ENCODE results near the gene NEURL3.

The NEURL3 gene

DNA sequence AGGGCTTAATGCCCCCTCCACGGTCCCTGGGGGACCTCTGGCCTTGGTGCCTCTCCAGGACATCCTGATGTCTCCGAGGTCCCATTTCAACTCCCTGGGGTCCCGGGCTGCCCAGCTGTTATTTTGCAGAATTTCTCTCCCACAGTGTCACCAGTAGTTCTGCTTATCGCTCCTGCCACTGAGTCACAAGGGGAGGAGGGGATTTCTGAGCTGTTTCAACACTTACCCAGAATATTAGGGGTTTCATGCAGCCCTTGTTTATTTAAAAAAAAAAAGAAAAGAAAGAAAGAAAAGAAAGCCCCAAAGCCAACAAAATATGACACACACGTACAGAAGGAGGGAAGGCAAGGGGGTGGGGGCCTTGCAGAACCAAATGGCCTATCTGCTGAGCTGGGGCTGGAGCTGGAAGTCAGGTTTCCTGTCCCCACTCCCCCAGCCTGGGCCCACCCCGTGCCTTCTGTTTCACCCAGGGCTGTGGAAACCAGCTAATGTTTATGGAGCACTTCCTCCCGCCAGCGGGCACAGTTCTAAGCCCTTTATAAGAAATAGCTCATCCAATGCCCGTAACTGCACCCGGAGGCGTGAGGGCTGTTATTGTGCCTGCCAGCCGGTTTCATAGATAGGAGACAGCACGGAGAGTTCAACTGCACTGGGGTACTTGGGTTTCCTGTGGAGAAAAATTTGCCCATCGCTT is 23.0 kb upstream of the NEURL3 start:
- no peaks in the 10 kb centered on the region for H3K27me3 ChIP-seq (ENCODE audit: control insufficient read depth in 1 of 2, insufficient read depth in 2 of 2, low read length in 2 of 2)
- no peaks in the 10 kb centered on the region for H3K9me3 ChIP-seq (ENCODE audit: control insufficient read depth in 1 of 2, low read length in 2 of 2)
- peak overlapping the region; percentile 6 for H3K27ac ChIP-seq (ENCODE audit: low read depth, low read length)
- H3K4me1 ChIP-seq (ENCODE audit: control insufficient read depth in 1 of 2, insufficient read depth in 2 of 2, low read length in 2 of 2), result peaks cover 46 to 53% of the 10 kb centered on the region in 2 donors
- H3K36me3 ChIP-seq (ENCODE audit: control insufficient read depth in 1 of 2, insufficient read depth in 2 of 2, low read length in 2 of 2), result no peaks in the 10 kb centered on the region
- H3K4me3 ChIP-seq (ENCODE audit: low read depth in 1 of 2, low read length in 2 of 2), result peak overlapping the region; percentile 27 to 32
- H3K9ac ChIP-seq (ENCODE audit: low read depth in 1 of 2, low read length in 2 of 2), result peak overlapping the region; percentile 31 to 32

DNA sequence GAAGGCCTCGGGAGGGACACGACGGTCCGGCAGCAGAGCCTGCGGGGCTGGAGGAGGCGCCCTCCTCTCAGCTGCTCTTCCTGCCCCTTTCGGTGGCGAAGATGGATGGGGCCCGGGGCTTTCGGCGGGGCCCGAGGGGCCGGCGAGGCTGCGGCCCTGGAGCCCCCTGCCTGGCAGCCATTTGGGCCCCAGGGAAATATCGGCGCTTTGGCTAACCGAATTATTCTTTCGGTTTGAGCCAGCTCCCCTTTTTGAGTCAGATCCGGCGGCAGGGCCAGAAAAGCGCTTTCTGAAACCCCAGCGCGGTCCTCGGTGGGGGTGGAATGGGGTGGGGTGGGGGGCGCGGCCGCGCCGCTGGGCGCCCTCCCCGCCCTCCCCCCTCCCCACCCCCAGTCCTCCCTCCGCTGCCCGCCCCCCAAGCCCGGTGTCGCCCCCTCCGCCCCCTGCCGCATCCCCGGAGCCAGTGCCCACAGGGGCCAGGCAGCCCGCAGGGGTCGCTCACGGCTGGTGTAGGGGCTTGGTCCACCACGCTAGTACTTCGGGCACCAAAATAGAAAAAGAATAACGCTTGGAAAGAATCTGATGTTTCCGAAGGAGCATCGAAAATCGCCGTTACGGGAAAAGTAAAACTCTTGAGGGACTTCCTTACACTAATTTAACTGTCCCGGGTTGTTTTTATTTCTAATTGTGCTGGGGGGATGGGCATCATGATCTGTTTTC is 22.3 kb upstream of the NEURL3 start:
- no peaks in the 10 kb centered on the region for H3K9me3 ChIP-seq (ENCODE audit: control insufficient read depth in 1 of 2, low read length in 2 of 2)
- H3K4me3 ChIP-seq (ENCODE audit: low read depth in 1 of 2, low read length in 2 of 2), result peak overlapping the region; percentile 62 to 63
- H3K36me3 ChIP-seq (ENCODE audit: control insufficient read depth in 1 of 2, insufficient read depth in 2 of 2, low read length in 2 of 2), result no peaks in the 10 kb centered on the region
- peak overlapping the region; percentile 66 for H3K27ac ChIP-seq (ENCODE audit: low read depth, low read length)
- H3K9ac ChIP-seq (ENCODE audit: low read depth in 1 of 2, low read length in 2 of 2), result peak overlapping the region; percentile 43 to 59
- peaks cover 39 to 46% of the 10 kb centered on the region in 2 donors for H3K4me1 ChIP-seq (ENCODE audit: control insufficient read depth in 1 of 2, insufficient read depth in 2 of 2, low read length in 2 of 2)
- H3K27me3 ChIP-seq (ENCODE audit: control insufficient read depth in 1 of 2, insufficient read depth in 2 of 2, low read length in 2 of 2), result no peaks in the 10 kb centered on the region

DNA sequence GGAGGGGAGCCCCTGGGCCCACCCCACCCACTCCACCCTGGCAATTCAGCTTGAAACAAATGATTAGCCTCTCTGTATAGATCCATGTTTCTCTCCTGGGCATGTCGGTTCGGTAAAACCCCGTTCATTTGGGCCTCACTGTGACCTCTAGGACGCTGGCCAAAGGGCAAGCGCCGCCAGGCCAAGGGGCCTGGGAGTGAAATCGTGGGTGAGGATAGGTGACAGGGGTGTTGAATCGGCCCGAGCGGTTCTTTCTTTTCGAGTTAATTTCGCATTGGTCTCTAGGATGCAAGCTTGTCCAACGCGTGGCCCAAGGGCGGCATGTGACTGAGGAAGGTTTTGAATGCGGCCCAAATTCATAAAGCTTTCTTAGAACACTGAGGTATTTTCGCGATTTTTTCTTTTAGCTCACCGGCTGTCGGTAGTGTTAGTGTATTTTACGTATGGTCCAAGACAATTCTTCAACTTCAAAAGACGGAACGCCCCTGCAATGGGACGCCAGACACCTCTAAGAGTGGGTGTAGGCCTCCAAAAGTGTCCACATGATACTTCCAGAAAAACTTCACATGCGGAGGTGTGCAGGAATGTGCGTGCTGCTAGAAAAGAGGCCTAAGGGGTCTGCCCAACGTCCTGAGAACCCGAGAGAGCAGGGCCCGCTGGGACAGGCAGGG is 21.6 kb upstream of the NEURL3 start:
- Histone ChIP-seq H3K36me3 (ENCODE audit: control insufficient read depth in 1 of 2, insufficient read depth in 2 of 2, low read length in 2 of 2) (no peaks in the 10 kb centered on the region), H3K27ac (ENCODE audit: low read depth, low read length) (peak overlapping the region; percentile 66), H3K4me1 (ENCODE audit: control insufficient read depth in 1 of 2, insufficient read depth in 2 of 2, low read length in 2 of 2) (peaks cover 36 to 41% of the 10 kb centered on the region in 2 donors), H3K27me3 (ENCODE audit: control insufficient read depth in 1 of 2, insufficient read depth in 2 of 2, low read length in 2 of 2) (no peaks in the 10 kb centered on the region), H3K4me3 (ENCODE audit: low read depth in 1 of 2, low read length in 2 of 2) (peak overlapping the region; percentile 62 to 63), H3K9me3 (ENCODE audit: control insufficient read depth in 1 of 2, low read length in 2 of 2) (no peaks in the 10 kb centered on the region), H3K9ac (ENCODE audit: low read depth in 1 of 2, low read length in 2 of 2) (peak overlapping the region; percentile 43 to 59)

DNA sequence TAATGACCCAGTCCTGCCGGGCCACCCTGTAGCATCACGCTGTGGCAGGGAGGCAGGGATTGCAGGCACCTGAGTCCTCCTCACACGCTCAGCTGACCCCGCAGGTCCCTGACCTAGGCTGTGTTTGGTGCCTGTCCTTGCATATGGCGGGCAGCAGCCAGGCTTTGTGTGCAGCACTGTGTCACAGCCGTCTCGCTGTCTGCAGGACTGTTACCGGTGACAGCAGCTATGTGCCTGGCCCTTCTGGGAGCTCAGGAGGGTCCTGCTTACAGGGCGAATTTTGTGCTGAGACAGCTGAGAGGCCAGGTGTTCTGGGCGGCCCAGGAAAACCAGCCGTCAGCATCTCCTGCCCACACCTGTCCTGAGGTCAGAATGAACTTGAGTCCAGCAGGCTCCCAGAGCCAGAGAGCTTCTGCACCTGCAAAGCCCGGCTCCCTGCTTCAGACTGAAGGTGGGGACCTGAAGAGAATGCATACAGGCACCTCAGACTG is 21.0 kb upstream of the NEURL3 start:
- Histone ChIP-seq H3K27ac (ENCODE audit: low read depth, low read length) (no peak overlapping the region), H3K36me3 (ENCODE audit: control insufficient read depth in 1 of 2, insufficient read depth in 2 of 2, low read length in 2 of 2) (no peaks in the 10 kb centered on the region), H3K9ac (ENCODE audit: low read depth in 1 of 2, low read length in 2 of 2) (no peak overlapping the region), H3K4me1 (ENCODE audit: control insufficient read depth in 1 of 2, insufficient read depth in 2 of 2, low read length in 2 of 2) (peaks cover 29 to 36% of the 10 kb centered on the region in 2 donors), H3K9me3 (ENCODE audit: control insufficient read depth in 1 of 2, low read length in 2 of 2) (no peaks in the 10 kb centered on the region), H3K4me3 (ENCODE audit: low read depth in 1 of 2, low read length in 2 of 2) (no peak overlapping the region), H3K27me3 (ENCODE audit: control insufficient read depth in 1 of 2, insufficient read depth in 2 of 2, low read length in 2 of 2) (no peaks in the 10 kb centered on the region)

DNA sequence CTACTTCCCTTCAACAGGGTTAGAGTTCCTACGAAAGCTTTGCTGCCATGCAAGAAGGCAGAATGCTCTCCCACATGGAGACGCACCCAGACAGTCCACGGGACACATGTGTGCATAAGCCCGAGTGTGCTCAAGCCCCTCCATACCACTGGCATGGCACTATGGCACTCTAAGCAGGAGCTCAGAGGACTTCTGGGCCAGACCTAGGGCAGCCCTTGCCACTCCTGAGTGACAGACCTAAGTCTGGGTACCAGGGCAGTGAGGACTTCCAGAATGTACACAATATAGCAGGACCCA is 20.0 kb upstream of the NEURL3 start:
- no peak overlapping the region for H3K4me3 ChIP-seq (ENCODE audit: low read depth in 1 of 2, low read length in 2 of 2)
- H3K4me1 ChIP-seq (ENCODE audit: control insufficient read depth in 1 of 2, insufficient read depth in 2 of 2, low read length in 2 of 2), result peaks cover 28 to 36% of the 10 kb centered on the region in 2 donors
- no peak overlapping the region for H3K27ac ChIP-seq (ENCODE audit: low read depth, low read length)
- no peaks in the 10 kb centered on the region for H3K9me3 ChIP-seq (ENCODE audit: control insufficient read depth in 1 of 2, low read length in 2 of 2)
- H3K9ac ChIP-seq (ENCODE audit: low read depth in 1 of 2, low read length in 2 of 2), result no peak overlapping the region
- no peaks in the 10 kb centered on the region for H3K27me3 ChIP-seq (ENCODE audit: control insufficient read depth in 1 of 2, insufficient read depth in 2 of 2, low read length in 2 of 2)
- H3K36me3 ChIP-seq (ENCODE audit: control insufficient read depth in 1 of 2, insufficient read depth in 2 of 2, low read length in 2 of 2), result no peaks in the 10 kb centered on the region

DNA sequence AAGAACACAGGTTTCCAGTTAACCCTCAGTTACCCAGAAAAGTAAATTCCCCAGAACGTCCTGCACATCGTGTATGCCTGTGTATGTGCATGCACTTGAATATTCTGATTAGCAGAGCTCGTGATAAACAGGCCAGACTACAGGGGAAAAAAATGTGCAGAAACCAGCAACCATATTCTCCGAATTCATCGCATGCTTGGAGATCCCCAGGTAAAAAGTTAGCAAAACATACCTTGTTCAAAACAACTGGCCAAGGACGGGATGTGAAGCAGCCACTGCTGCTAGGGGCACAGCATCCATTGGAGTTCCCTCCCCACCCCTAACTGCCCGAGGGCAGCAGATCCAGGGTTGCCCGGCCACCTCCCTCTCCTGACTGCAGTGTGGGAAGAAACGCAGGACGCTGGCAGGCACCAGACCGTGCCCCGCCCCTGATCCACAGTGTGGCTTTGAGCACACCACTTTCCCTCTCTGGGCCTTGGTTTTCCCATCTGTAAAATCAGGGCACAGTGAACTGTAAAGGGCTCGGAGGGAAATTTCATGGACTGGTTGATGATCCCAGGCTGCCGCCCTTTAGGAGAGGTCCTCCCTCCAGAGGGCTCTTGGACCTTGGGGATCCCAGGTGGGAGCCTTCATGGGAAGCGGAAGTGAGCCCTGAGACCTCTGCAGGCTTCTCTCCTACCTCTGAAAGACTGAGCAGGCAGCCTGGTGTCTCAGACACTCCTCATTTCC is 19.5 kb upstream of the NEURL3 start:
- Histone ChIP-seq H3K4me1 (ENCODE audit: control insufficient read depth in 1 of 2, insufficient read depth in 2 of 2, low read length in 2 of 2) (peaks cover 28 to 36% of the 10 kb centered on the region in 2 donors), H3K36me3 (ENCODE audit: control insufficient read depth in 1 of 2, insufficient read depth in 2 of 2, low read length in 2 of 2) (no peaks in the 10 kb centered on the region), H3K27me3 (ENCODE audit: control insufficient read depth in 1 of 2, insufficient read depth in 2 of 2, low read length in 2 of 2) (no peaks in the 10 kb centered on the region), H3K27ac (ENCODE audit: low read depth, low read length) (no peak overlapping the region), H3K9me3 (ENCODE audit: control insufficient read depth in 1 of 2, low read length in 2 of 2) (no peaks in the 10 kb centered on the region), H3K4me3 (ENCODE audit: low read depth in 1 of 2, low read length in 2 of 2) (peak overlapping the region in 1 of 2 donors; percentile 33), H3K9ac (ENCODE audit: low read depth in 1 of 2, low read length in 2 of 2) (no peak overlapping the region)

DNA sequence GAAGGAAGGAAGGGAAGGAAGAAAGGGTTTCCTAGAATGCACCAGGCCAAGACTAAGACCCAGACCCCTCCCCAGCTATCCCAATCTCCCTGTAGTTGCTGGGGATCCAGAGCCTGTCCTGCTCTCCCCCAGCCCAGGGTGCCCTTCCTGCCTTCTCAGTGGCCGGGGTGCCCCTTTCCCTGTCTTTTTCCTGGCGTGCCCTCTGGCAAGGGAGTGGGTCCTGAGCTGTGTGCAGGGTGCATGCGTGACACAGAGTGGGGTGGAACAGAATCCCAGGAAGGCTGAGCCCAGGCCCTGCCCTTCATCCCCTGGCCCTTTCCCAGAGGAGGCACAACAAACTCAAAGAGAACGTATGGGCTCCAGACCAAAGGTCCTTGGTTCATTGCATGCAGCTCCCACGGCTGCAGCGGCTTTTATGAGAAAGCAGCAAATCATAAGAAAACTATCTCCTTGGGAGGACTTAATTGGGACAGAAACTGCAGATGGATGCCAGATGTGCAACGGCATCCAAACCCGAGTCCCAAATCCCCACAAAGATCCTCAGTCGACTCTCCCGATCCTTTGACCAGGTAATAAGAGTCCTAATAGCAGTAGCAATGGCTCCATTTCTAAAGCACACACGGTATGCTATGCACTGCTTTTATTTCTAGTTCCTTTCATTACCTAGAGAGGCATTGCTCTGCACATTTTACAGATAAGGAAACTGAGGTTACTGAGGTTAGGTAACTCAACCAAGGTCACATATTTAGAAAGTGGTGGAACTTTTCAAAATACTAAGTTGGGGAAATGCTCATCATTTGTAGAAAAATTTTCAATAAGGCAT is 18.7 kb upstream of the NEURL3 start:
- H3K9me3 ChIP-seq (ENCODE audit: control insufficient read depth in 1 of 2, low read length in 2 of 2), result no peaks in the 10 kb centered on the region
- peaks cover 27 to 30% of the 10 kb centered on the region in 2 donors for H3K4me1 ChIP-seq (ENCODE audit: control insufficient read depth in 1 of 2, insufficient read depth in 2 of 2, low read length in 2 of 2)
- H3K4me3 ChIP-seq (ENCODE audit: low read depth in 1 of 2, low read length in 2 of 2), result peak overlapping the region; percentile 28 to 33
- no peak overlapping the region for H3K27ac ChIP-seq (ENCODE audit: low read depth, low read length)
- H3K27me3 ChIP-seq (ENCODE audit: control insufficient read depth in 1 of 2, insufficient read depth in 2 of 2, low read length in 2 of 2), result no peaks in the 10 kb centered on the region
- H3K9ac ChIP-seq (ENCODE audit: low read depth in 1 of 2, low read length in 2 of 2), result no peak overlapping the region
- H3K36me3 ChIP-seq (ENCODE audit: control insufficient read depth in 1 of 2, insufficient read depth in 2 of 2, low read length in 2 of 2), result no peaks in the 10 kb centered on the region

DNA sequence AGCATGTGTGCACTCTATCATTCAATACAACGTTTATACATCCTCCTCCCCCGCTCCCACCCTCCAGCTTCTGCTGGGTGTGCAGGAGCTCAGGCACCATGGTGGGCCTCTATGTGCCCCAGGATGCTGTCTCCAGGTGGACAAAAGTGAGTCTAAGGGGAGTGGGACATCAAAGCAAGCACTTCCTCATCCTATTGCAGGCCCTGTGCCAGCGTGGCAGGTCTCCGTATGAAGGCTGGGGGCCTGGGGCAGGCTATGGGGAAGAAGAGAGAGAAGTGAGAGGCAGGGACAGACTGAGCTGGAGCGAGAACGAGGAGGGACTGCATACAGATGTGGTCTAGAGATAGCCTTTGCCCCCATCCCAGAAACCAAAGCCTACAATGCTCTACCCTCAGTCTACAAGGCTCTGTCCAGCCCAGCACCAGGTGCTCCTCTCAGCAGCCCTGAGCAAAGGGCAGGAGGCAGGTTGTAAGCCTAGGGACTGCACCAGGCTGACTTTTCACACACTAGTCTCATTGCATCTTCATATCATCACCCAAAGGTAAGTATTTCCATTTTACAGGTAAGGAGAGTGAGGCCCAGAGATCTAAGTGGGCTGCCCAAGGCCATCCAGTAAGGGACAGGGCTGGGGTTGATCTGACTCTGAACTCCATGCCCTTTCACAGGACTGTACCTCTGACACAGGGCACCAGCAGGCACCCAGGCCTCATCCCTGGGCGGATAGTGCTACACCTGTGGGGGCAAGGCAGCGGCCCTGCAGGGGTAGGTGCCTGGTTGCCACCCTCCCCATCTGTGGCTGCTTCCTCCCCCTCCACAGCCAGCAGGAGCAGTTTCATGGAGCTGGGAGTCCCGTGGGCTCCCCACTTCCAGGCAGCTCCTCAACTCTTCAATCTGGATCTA is 17.4 kb upstream of the NEURL3 start:
- Histone ChIP-seq H3K4me1 (ENCODE audit: control insufficient read depth in 1 of 2, insufficient read depth in 2 of 2, low read length in 2 of 2) (peaks cover 15 to 26% of the 10 kb centered on the region in 2 donors), H3K9ac (ENCODE audit: low read depth in 1 of 2, low read length in 2 of 2) (no peak overlapping the region), H3K36me3 (ENCODE audit: control insufficient read depth in 1 of 2, insufficient read depth in 2 of 2, low read length in 2 of 2) (no peaks in the 10 kb centered on the region), H3K9me3 (ENCODE audit: control insufficient read depth in 1 of 2, low read length in 2 of 2) (no peaks in the 10 kb centered on the region), H3K27ac (ENCODE audit: low read depth, low read length) (no peak overlapping the region), H3K4me3 (ENCODE audit: low read depth in 1 of 2, low read length in 2 of 2) (no peak overlapping the region), H3K27me3 (ENCODE audit: control insufficient read depth in 1 of 2, insufficient read depth in 2 of 2, low read length in 2 of 2) (no peaks in the 10 kb centered on the region)

DNA sequence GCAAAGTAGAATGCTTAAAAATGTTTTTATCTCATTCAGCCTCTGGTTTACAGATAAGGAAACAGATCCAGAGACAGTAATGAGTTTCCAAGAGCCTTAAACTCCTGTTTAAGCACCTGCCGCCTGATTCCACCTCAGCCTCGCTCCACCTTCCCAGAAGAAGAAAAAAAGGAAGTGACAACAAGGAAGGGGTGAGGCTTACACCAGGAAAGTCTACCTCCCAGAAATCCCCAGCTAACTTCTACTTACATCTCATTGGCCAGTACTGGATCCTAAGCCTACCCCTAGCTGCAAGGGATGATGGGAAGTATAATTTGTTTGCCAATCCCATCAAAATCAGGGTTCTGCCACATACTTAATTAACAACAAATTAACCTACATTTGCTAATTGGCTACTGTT is 16.1 kb upstream of the NEURL3 start:
- Histone ChIP-seq H3K4me3 (ENCODE audit: low read depth in 1 of 2, low read length in 2 of 2) (no peak overlapping the region), H3K27me3 (ENCODE audit: control insufficient read depth in 1 of 2, insufficient read depth in 2 of 2, low read length in 2 of 2) (no peaks in the 10 kb centered on the region), H3K9me3 (ENCODE audit: control insufficient read depth in 1 of 2, low read length in 2 of 2) (no peaks in the 10 kb centered on the region), H3K27ac (ENCODE audit: low read depth, low read length) (no peak overlapping the region), H3K4me1 (ENCODE audit: control insufficient read depth in 1 of 2, insufficient read depth in 2 of 2, low read length in 2 of 2) (peaks cover 11 to 16% of the 10 kb centered on the region in 2 donors), H3K9ac (ENCODE audit: low read depth in 1 of 2, low read length in 2 of 2) (peak overlapping the region in 1 of 2 donors; percentile 13), H3K36me3 (ENCODE audit: control insufficient read depth in 1 of 2, insufficient read depth in 2 of 2, low read length in 2 of 2) (no peaks in the 10 kb centered on the region)

Measured in duodenal mucosa (tissue), 2 donors.